DOHH2 (cell line): Measurements from ENCODE around the gene LRP8.

Experiments
- H3F3A ChIP-seq: fragments of 200-600 bp; sonication (generic), shearing (Covaris generic); 2 replicates; pipeline ENCODE4 v1.6.0; 2016; ENCODE audit warnings: antibody characterized with exemption, mild to moderate bottlenecking; ENCODE audit not compliant: control insufficient read depth, insufficient read depth
- H3K27ac ChIP-seq: fragments of 200-600 bp; sonication (generic); 2 replicates; pipeline ENCODE4 v1.5.1; 2014; ENCODE audit warnings: low read depth, mild to moderate bottlenecking, low read length, moderate library complexity
- H3K27me3 ChIP-seq: fragments of 200-600 bp; sonication (generic); 2 replicates; pipeline ENCODE4 v1.6.1; 2014; ENCODE audit warnings: mild to moderate bottlenecking, low read length, mixed read lengths; ENCODE audit not compliant: control insufficient read depth
- H3K36me3 ChIP-seq: fragments of 200-600 bp; sonication (generic); 2 replicates; pipeline ENCODE4 v1.6.1; 2014; ENCODE audit warnings: mild to moderate bottlenecking, low read length, moderate library complexity, mixed read lengths; ENCODE audit not compliant: control insufficient read depth
- H3K4me1 ChIP-seq: fragments of 200-600 bp; sonication (generic); 2 replicates; pipeline ENCODE4 v1.6.1; 2014; ENCODE audit warnings: mild to moderate bottlenecking, low read length, mixed read lengths; ENCODE audit not compliant: control insufficient read depth
- H3K4me2 ChIP-seq: fragments of 200-600 bp; sonication (generic); 2 replicates; pipeline ENCODE4 v1.6.0; 2014; ENCODE audit warnings: mild to moderate bottlenecking, low read length, moderate library complexity
- H3K4me3 ChIP-seq: fragments of 200-600 bp; sonication (generic); 2 replicates; pipeline ENCODE4 v1.5.1; 2014; ENCODE audit warnings: mild to moderate bottlenecking, low read length, mixed read lengths
- H3K79me2 ChIP-seq: fragments of 200-600 bp; sonication (generic); 2 replicates; pipeline ENCODE4 v1.6.1; 2014; ENCODE audit warnings: mild to moderate bottlenecking, low read length, mixed read lengths; ENCODE audit not compliant: control insufficient read depth
- H3K9me2 ChIP-seq: fragments of 200-600 bp; sonication (generic); replicated peaks from 2 replicates; pipeline ENCODE4 v1.6.1; 2014; ENCODE audit warnings: mild to moderate bottlenecking, low read length, mixed read lengths; ENCODE audit not compliant: control insufficient read depth
- H3K9me3 ChIP-seq: fragments of 200-600 bp; sonication (generic); 2 replicates; pipeline ENCODE4 v1.6.1; 2014; ENCODE audit warnings: antibody characterized with exemption, low read length, mixed read lengths; ENCODE audit not compliant: control insufficient read depth, insufficient read depth
- H4K20me1 ChIP-seq: fragments of 200-600 bp; sonication (generic); 2 replicates; pipeline ENCODE4 v1.6.0; 2014; ENCODE audit warnings: low read depth, mild to moderate bottlenecking, antibody characterized with exemption, low read length, moderate library complexity; ENCODE audit not compliant: control insufficient read depth, insufficient read depth
- EZH2phosphoT487 ChIP-seq: fragments of 200-600 bp; sonication (generic); IDR thresholded peaks from 2 replicates; pipeline ENCODE4 v1.6.1; 2017; ENCODE audit warnings: borderline replicate concordance, mild to moderate bottlenecking, antibody characterized with exemption, low read length, moderate library complexity, mixed read lengths
- TF ChIP-seq, protein P1 (sequence below): fragments of 200-600 bp; sonication (generic); IDR thresholded peaks from one replicate; pipeline ENCODE4 v1.5.1; 2014; ENCODE audit warnings: antibody characterized with exemption, mild to moderate bottlenecking, low read depth, low read length; ENCODE audit not compliant: poor library complexity, severe bottlenecking

The LRP8 gene

DNA sequence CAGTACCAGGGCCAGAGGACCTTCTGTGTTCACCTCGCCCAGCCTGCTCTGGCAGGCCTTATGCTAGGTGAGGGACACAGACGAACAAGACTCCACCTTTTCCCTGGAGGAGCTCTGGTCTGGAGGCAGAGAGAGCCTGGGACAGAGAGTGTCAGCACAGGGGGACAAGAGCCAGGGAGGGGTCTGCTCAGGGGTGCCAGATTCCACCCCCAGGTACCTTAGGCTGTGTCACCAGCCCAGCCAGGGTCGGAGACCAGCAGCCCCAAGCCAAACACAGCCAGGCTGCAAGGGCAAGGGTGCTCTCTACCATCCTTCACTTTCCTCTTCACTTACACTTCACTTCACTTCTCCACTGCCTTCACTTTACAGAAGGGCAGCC lies 4.3 kb upstream of the LRP8 start:
- Histone ChIP-seq H3K9me2 (no peaks in the 10 kb centered on the region), H3F3A (peaks cover 3% of the 10 kb centered on the region; the same call in 1 of the 2 replicates), H3K9me3 (no peaks in the 10 kb centered on the region), H3K36me3 (0 out of 2 replicates have a peak, but pooled peaks cover 3% of the 10 kb centered on the region), H3K4me1 (peaks cover 20% of the 10 kb centered on the region), H3K27me3 (no peaks in the 10 kb centered on the region), H3K79me2 (peaks cover 9% of the 10 kb centered on the region), H3K27ac (no peak overlapping the region), H3K4me2 (no peak overlapping the region), H4K20me1 (no peaks in the 10 kb centered on the region), H3K4me3 (no peak overlapping the region)
- TF ChIP-seq, protein P1, sequence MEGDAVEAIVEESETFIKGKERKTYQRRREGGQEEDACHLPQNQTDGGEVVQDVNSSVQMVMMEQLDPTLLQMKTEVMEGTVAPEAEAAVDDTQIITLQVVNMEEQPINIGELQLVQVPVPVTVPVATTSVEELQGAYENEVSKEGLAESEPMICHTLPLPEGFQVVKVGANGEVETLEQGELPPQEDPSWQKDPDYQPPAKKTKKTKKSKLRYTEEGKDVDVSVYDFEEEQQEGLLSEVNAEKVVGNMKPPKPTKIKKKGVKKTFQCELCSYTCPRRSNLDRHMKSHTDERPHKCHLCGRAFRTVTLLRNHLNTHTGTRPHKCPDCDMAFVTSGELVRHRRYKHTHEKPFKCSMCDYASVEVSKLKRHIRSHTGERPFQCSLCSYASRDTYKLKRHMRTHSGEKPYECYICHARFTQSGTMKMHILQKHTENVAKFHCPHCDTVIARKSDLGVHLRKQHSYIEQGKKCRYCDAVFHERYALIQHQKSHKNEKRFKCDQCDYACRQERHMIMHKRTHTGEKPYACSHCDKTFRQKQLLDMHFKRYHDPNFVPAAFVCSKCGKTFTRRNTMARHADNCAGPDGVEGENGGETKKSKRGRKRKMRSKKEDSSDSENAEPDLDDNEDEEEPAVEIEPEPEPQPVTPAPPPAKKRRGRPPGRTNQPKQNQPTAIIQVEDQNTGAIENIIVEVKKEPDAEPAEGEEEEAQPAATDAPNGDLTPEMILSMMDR: no peak
- no peak for TF ChIP-seq EZH2phosphoT487

DNA sequence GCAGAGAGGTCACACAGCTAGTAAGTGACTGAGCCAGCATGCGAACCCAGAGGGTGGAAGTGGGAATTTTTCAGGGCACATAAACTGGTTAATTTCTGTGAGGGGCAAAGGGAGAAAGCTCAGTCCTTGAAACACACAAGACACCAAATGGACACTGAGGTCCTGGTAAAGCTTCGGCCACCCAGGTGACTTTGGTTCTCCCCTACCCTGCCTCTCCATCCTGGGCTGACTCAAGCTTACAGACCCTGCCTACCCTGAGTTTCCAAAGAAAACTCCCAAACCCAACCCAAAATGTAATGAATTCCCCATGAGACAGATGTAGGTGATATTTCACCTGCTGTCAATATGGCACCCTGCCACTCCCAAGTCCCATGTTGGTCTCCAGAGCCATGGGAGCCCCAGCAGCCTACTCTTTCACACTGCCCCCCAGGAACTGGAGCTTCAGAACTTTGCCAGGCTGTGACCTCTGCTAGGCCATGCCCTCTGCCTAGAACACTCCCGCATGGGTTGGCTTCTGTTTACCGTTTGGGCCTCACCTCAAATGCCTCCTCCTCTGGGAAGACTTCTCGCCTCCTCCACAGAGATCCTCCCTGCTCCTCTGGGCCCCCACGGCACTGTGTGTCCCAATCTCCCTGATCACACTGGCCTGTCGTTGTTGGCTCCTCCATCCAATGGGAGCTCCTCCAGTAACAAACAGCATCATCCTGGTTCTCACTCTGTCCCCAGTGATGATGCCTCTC lies 3.7 kb upstream of the LRP8 start:
- Histone ChIP-seq H3K36me3 (peaks cover 9% of the 10 kb centered on the region), H3K27me3 (no peaks in the 10 kb centered on the region), H3K27ac (no peak overlapping the region), H3K4me3 (no peak overlapping the region), H3K4me2 (no peak overlapping the region), H4K20me1 (no peaks in the 10 kb centered on the region), H3K4me1 (peaks cover 20% of the 10 kb centered on the region), H3F3A (peaks cover 3% of the 10 kb centered on the region; the same call in 1 of the 2 replicates), H3K79me2 (peaks cover 15% of the 10 kb centered on the region), H3K9me3 (no peaks in the 10 kb centered on the region), H3K9me2 (no peaks in the 10 kb centered on the region)
- TF ChIP-seq, protein P1: no peak
- no peak for TF ChIP-seq EZH2phosphoT487

DNA sequence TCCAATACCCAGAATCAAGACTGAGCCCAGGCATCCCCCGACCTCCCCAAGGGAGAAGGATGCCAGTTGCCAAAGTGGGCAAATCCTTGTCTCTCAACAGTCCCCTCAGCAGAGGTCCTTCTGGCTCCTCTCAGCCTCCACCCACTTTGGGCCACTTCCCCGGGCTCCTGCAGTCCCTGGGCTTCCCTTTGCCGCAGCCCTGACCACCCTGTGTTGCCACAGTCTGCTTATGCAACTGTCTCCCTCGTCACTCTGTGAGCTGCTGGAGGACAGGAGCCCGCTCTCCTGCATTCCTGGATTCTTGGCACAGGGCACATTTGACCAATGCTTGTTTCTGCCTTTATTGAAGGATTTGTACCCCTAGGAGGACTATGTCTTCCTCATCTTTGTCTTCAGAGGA lies 2.9 kb upstream of the LRP8 start:
- no peak for TF ChIP-seq EZH2phosphoT487
- TF ChIP-seq, protein P1: no peak
- H3K79me2 ChIP-seq: peaks cover 19% of the 10 kb centered on the region

More for the DNA sequence above, 2.9 kb upstream of the LRP8 start:
- H3K9me3 ChIP-seq: no peaks in the 10 kb centered on the region
- H3F3A ChIP-seq: peaks cover 3% of the 10 kb centered on the region; the same call in 1 of the 2 replicates
- H3K27ac ChIP-seq: no peak overlapping the region
- no peaks in the 10 kb centered on the region for H3K9me2 ChIP-seq
- no peak overlapping the region for H3K4me2 ChIP-seq
- no peak overlapping the region for H3K4me3 ChIP-seq
- H3K27me3 ChIP-seq: no peaks in the 10 kb centered on the region
- H4K20me1 ChIP-seq: peaks cover under 1% of the 10 kb centered on the region; the same call in 1 of the 2 replicates
- peaks cover 22% of the 10 kb centered on the region for H3K4me1 ChIP-seq
- peaks cover 11% of the 10 kb centered on the region for H3K36me3 ChIP-seq
